SKM-1 (cell line): ENCODE measurements around the gene PKDREJ.

Experiments
- DNase-seq: peaks from one replicate; lab custom pipeline; 2025; ENCODE audit not compliant: unreplicated experiment; lab: John Stamatoyannopoulos, UW

PKDREJ gene

DNA sequence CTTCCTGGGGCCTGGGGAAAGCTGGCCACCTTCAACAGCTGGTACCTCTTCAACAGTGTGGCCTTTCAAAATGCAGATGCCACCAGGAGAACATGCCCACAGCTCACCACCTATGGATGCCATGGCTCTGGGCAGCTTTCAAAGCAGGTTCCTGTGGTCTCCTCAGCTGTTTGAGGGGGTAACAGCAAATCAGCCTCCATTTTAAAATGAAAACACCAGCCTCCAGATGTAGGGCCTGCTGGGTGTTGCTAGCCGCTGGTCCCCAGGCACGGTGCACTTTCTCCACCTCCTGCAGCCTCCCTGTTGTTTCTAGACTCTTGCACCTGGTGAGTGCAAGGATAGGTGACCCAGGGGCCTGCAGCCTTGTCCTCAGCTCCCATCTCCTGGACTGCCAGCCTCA, 23.1 kb downstream of the PKDREJ start:
- DNase-seq = no peak

DNA sequence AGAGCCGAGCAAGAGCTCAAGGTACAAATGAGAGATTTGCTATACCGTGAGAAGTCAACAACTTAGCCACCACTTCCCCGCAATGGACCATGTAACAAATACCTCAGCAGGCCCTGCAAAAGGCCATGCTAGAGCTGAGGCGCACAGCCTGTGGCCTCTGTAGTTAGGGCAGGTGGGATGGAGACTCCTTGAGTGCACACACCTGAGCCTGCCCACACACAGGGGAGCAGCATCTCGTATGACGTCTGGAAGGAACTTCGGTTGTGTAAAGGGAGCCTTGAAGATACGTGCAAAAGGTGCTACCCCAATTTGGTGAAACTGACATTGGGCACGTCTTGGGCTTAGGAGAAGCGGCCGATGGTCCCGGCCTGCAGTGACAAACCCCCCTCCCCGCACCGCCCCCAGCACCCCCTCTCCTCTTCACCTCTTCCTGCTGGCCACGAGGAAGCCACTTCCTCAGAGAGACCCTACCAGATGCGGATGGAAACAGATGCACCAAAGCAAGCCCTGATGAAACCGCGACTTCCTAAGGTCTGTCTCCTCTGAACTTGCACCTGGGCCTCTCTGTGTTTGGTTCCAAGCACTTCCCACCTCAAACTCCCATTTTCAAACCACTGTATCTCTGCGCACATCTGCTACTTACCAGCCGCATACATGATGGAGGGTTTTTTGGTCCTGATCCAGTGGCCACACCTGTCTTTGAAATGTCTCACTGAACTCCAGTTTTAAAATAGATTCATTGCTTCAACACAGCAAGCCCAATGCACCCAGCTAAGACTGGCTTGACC, 23.7 kb downstream of the PKDREJ start:
- no peak for DNase-seq

DNA sequence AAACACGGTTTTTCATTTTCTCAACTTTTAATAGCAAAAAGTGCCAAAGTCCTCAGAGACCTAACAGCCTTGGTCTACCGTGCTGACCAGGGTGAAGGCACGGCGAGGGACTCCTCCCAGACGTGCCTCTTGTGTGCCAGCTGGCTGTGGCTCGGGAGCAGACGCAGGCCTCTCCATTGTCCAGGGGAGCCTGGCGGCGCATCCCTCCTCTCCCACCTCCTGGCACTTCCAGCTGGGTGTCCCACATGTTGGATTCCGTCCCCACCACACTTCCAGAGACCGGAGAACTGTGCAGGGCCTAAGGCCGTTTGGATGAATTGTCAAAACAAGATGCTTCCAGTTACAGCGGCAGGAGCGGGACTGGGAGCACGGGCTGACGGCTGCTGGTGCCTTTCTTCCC, 24.6 kb downstream of the PKDREJ start:
- DNase-seq = no peak

DNA sequence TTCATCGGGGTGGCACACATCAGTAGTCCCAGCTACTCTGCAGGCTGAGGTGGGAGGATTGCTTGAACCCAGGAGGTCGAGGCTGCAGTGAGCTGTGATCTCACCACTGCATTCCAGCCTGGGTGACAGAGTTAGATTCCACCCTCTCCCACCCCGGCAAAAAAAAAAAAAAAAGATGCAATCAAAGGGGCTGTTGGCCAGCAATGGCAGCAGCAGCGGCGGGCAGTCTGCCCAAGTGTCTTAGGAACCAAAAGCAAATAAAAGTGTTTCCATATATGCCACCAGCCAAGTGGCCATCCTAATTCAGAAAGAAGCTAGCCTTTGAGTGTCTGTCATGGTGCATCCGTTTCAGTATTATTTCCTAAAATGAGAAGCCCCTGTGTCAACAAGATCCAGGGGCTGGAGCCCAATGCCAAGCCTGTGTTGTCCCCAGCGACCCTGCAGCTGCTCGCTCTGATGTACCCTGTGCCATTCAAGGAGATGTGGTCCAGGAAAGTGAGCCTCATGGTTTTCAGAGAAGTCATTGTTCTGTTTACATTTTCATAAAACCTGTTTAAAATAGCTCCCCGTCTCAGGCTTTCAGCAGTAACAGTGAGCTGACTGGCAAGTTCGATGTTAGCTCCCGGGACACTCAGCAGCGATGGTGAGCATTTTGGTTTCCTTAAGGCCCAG, 25.6 kb downstream of the PKDREJ start:
- no peak for DNase-seq

DNA sequence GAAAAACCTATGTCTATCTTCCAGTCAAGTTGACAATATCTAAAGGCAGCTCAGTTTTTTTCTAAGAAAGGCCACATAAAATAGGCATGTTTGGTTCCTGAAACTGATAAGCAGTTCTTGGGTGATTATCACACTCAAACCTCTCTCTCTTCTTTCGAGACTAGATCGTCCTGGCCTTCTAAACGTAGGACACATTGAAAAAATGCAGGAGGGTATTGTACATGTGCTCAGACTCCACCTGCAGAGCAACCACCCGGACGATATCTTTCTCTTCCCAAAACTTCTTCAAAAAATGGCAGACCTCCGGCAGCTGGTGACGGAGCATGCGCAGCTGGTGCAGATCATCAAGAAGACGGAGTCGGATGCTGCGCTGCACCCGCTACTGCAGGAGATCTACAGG, 28.2 kb downstream of the PKDREJ start:
- no peak for DNase-seq

DNA sequence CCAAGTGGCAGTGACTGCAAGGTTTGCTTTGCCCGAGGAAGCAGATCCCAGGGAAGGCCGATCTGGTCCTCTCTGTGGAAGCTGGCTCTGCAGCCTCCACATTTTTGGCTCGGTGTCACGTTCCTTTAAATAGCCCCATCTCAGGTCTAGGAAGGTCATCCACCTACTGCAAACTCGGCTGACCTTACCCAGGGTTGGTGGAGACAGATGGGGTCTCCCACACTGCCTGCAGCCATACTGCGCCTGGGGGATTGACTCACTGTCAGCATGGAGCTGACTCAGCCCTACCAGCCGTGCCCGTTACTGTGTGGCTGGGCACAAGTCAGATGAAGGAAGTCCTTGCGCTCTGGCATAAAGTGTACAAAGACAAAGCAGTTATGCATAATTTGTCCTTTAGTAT, 29.9 kb downstream of the PKDREJ start:
- DNase-seq = no peak

DNA sequence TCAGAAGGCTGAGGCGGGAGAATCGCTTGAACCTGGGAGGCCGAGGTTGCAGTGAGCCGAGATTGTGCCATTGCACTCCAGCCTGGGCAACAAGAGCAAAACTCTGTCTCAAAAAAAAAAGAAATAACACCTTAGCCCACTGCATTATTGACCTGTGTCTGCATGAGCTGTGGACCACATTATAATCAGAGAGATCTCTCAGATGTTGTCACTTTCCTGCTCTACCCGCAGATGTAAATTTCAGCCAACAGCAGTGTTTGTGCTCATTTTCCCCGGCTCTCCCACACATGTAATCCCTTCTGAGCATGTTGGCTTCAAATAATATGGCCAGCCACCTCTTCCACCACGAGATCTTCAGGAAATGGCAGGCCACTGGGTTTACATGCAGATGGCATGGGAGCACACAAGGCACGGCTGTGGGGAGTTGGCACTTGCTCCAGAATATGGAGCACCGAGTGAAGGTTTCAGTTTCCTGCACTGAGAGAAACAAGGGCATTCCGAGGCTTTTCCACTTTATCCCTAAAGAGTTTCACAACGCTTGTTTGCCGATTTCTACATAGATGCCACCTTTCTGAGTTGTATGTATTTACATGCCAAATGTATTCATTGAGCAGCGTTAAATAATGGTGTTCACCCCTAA, 32.8 kb downstream of the PKDREJ start:
- DNase-seq = no peak

DNA sequence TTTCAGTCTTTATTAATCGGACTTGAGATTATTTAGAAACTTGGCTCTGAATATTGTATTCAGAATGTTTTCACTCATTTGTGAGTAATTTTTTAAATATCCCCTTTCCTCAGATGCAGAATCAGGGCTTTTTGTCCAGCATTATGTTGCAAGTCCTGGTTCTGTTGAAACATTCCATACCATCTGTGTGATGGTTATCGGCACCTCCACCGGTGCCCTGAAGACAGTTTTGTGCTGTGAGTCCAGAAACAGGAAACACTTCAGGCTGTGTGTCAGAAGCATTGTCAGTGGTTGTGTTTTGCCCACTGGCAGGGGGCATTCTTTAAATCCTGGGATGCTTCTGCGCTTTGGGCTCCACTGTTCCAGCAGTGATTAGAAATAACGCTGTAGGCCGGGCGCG, 33.4 kb downstream of the PKDREJ start:
- no peak for DNase-seq

DNA sequence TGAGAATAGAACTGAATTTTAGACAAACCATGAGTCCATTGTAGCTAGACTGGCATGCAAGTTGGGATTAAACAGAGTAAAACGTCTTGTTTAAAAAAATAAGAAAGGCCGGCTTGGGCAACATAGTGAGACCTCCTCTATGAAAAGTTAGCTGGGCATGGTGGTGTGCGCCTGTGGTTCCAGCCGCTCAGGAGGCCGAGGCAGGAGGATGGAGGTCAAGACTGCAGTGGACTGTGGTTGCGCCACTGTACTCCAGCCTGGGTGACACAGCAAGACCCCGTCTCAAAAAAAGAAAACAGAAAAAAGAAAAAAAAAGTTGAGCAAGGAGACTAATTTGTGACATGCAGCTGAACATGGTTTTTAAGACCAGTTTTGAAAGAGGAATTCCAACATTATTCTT, 36.6 kb downstream of the PKDREJ start:
- no peak for DNase-seq

DNA sequence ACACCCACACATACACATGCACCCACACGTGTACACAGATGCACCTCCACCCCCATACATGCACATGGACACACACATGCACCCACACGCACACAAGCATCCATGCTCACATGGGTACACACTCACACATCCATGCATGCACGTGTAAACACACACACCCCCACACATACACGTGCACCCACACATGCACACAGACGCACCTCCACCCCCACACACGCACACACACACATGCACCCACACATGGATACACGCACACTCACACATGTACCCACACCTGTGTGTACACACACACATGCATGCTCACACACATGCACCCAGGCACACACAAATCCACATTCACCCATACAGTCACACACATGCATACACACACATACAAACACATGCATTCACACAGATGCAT, 37.5 kb downstream of the PKDREJ start:
- DNase-seq = no peak

DNA sequence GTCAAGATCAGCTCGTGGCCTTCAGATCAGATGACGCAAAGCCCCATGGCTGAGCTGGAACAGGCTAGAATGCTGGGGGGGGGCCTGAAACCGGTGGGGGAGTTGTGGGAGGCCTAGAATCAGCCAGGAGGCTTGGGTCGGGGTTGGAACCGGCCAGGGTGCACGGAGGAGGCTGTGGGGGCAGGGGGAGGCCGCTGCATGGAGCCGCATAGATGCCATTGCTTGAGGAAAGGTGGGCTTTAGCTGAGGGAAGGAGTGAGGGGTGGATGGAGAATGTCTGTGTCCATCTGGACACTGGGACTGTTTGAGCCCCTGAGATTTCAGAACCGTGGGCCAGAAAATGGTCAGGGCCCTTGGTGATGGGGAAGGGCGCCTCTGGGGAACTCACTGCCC, 38.2 kb downstream of the PKDREJ start:
- no peak for DNase-seq

DNA sequence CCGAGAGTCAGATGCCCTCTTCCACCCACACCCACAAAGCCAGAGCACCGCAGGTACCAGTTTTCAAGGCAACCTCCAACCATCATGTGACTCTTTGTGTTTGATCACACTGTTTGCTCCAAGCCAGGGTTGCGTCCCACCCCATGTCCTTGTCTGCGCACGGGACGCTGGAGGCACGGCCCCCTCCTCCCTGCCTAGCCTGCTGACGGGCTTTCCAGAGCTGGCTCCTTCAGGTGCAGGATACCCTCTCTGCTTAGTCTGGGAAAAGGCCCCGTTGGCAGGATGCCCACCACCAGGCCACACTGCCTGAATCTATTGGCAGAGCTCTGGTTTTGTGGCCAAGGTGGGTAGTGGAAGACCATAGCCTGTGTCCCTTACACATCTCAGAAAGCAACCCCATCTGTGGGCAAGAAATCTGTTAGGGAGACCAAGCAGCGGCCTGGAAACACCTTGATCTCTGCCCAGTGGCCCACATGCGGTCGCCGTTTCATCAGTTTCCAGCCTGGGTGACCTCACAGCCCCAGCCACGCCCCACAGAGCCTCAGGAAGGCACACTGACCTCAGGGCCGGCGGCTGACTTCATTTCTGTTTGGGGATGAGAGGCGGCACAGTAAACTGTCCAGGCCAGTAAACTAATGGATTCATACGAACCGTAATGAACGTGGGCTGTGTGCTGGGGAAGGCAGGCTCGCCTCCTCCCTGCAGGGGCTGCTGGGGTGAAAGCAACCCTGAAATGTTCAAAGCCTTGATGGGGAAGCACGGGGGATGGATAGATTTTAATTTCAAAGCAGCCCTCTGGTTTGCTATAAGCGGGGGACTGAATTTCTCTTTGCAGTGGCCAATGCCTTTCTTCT, 38.9 kb downstream of the PKDREJ start:
- no peak for DNase-seq

DNA sequence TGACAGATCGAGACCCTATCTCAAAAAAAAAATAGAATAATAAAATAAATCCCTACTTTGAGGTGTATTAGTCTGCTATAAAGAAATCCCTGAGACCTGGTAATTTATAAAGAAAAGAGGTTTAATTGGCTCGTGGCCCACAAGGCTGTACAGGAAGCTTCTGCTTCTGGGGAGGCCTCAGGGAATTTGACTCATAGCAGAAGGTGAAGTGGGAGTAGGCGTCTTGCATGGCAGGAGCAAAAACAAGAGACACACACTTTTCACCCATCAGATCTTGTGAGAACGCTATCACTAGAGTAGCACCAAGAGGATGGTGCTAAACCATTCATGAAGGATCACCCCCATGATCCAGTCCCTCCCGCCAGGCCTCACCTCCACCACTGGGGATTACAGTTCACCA, 42.2 kb downstream of the PKDREJ start:
- no peak for DNase-seq

DNA sequence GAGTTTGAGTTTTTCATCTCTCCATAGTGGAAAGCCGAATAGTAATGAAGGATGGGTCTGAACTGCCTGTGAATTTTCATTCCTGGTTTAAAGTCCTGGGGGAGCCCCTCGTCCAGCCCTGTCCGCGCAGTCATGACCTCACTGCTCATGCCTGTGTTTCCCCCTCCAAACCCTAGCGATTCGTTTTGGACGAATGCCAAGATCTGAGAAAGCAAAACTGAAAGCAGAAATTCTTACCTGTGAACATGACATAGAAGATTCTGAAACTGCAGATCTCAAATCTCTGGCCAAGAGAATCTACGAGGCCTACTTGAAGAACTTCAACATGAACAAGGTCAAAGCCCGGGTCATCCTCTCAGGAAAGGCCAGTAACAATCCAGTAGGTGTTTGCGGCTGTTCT, 43.5 kb downstream of the PKDREJ start:
- no peak for DNase-seq

DNA sequence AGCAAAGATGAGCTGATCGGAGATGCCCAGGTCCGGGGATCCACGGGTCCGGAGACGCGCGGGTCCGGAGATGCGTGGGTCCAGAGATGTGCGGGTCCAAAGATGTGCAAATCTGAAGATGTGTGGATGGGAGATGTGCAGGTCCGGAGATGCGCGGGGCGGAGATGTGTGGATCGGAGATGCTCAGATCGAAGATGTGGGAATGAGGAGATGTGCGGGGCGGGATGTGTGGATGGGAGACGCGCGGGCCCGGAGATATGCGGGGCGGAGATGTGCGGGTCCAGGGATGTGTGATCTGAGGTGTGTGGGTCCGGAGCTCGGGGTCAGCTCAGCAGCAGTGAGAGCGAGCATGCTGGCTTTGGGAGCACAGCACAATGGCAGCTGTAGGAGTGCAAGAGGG, 48.5 kb downstream of the PKDREJ start:
- no peak for DNase-seq

DNA sequence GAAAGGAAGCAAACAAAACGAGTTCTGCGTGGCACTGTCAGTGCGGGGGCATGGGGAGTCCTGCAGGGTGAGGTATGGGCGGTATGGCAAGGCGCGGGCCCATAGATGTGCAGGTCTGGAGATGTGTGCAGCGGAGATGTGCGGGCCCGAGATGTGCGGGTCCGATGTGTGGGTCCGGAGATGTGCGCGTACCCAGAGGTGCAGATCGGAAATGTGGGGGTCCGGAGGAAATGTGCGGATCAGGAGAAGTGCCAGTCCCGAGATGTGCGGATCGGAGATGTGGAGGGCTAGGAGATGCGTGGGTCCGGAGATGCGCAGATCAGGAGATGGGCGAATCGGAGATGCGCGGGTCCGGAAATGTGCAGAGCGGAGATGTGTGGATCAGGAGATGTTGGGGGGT, 49.0 kb downstream of the PKDREJ start:
- DNase-seq = no peak

DNA sequence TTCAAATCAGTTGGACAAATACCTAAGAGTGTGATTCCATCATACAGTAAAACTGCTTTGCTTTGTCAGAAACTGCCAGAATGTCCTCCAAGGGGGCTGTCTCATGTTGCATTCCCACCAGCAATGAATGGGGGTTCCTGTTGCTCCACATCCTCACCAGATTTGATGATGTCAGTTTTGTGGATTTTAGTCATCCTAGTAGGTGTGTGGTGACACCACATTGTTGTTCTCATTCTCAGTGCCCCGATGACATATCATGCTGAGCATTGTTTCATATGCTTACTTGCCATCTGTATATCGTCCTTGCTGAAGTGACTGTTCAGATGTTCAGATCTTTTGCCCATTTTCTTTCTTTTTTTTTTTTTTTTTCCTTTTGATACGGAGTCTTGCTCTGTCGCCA, 50.1 kb downstream of the PKDREJ start:
- no peak for DNase-seq

DNA sequence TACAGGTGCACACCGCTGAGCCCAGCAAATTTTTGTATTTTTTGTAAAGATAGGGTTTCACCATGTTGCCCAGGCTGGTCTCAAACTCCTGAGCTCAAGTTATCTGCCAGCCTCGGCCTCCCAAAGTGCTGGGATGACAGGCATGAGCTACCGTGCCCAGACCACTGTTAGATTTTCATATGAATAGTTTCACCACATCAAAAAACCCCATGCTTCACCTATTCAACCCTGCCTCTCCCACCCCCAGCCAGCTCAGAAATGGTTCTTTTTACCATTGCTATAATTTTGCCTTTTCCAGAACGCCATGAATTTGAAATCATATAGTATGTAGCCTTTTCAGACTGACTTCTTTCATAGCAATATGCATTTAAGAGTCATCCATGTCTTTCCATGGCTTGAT, 50.9 kb downstream of the PKDREJ start:
- DNase-seq = no peak

DNA sequence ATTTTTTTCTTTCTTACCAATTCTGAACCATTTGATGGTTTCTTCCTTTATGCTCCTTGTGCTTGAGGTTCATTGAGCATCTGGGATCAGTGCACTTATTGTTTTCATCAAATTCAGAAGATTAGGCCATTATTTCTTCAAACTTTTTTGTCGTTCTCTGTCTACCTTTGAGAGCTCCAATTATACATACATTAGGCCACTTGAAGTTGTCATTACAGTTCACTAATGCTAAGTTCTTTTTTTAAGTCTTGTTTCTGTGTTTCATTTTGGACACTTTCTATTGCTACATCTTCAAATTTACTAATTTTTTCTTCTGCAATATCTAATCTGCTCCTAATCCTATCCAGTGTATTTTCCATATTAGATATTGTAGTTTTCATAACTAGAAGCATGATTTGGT, 53.9 kb downstream of the PKDREJ start:
- DNase-seq = no peak
